ENCODE results near the gene POLN. TPM values are rescaled to one million over a fixed set of nuclear protein-coding genes. Genes with fewer than 3 reads are reported as not detected.

Gene POLN
- total RNA-seq, 4 donors from 2014 or later = 0.26 to 5.8 (median 5.5) TPM; not detected in 1

- Histone ChIP-seq H3K36me3 (no peaks in the 10 kb centered on the region), H3K27me3 (no peaks in the 10 kb centered on the region), H3K4me1 (no peaks in the 10 kb centered on the region), H3K4me3 (no peak overlapping the region), H3K9me3 (no peaks in the 10 kb centered on the region), H3K27ac (no peak overlapping the region)
- TF ChIP-seq CTCF (IDR thresholded peaks at IDR 0.05) (no peak), POLR2A (IDR thresholded peaks at IDR 0.05) (no peak)
- no peak for DNase-seq
- intact Hi-C loops (cut with DNase I; ENCODE audit: low total_unique reads) = no loop called here
Measured at GRCh38 chr4:2142630-2143427, 99.1 kb downstream of the POLN start.

GRCh38 chr4:2141762-2142451, 100.0 kb downstream of the POLN start:
- intact Hi-C loops (cut with DNase I; ENCODE audit: low total_unique reads) = no loop called here
- no peak for DNase-seq
- no peaks in the 10 kb centered on the region for H3K9me3 ChIP-seq
- no peaks in the 10 kb centered on the region for H3K4me1 ChIP-seq
- no peak for TF ChIP-seq CTCF (IDR thresholded peaks at IDR 0.05)
- no peak for TF ChIP-seq POLR2A (IDR thresholded peaks at IDR 0.05)
- H3K27ac ChIP-seq = no peak overlapping the region
- H3K27me3 ChIP-seq = no peaks in the 10 kb centered on the region
- no peaks in the 10 kb centered on the region for H3K36me3 ChIP-seq
- H3K4me3 ChIP-seq = no peak overlapping the region

- H3K4me1 ChIP-seq = no peaks in the 10 kb centered on the region
- H3K4me3 ChIP-seq = no peak overlapping the region
- intact Hi-C loops (cut with DNase I; ENCODE audit: low total_unique reads) = no loop called here
- no peak overlapping the region for H3K27ac ChIP-seq
- no peaks in the 10 kb centered on the region for H3K27me3 ChIP-seq
- no peak for DNase-seq
- TF ChIP-seq POLR2A (IDR thresholded peaks at IDR 0.05) (no peak), CTCF (IDR thresholded peaks at IDR 0.05) (no peak)
- H3K9me3 ChIP-seq = no peaks in the 10 kb centered on the region
- no peaks in the 10 kb centered on the region for H3K36me3 ChIP-seq
Measured at GRCh38 chr4:2141022-2141761, 100.7 kb downstream of the POLN start.

- TF ChIP-seq CTCF (IDR thresholded peaks at IDR 0.05) = no peak
- no peak for TF ChIP-seq POLR2A (IDR thresholded peaks at IDR 0.05)
- Histone ChIP-seq H3K36me3 (no peaks in the 10 kb centered on the region), H3K27ac (no peak overlapping the region), H3K27me3 (no peaks in the 10 kb centered on the region), H3K9me3 (no peaks in the 10 kb centered on the region), H3K4me1 (no peaks in the 10 kb centered on the region), H3K4me3 (no peak overlapping the region)
- intact Hi-C loops (cut with DNase I; ENCODE audit: low total_unique reads) = no loop called here
- DNase-seq = no peak
Measured at GRCh38 chr4:2138846-2139500, 102.9 kb downstream of the POLN start.

All from uterus (tissue), 4 donors.